ENCODE results near the gene MARCHF2.

GRCh38 chr19:8397746-8398310 lies 15.3 kb upstream of the MARCHF2 start:
- TF ChIP-seq TAF1 (IDR thresholded peaks at IDR 0.05; ENCODE audit: low read depth) (no peak), CTCF (IDR thresholded peaks at IDR 0.05; ENCODE audit: poor library complexity, severe bottlenecking) (no peak), EZH2 (IDR thresholded peaks at IDR 0.05; ENCODE audit: borderline replicate concordance, insufficient read depth, low read length, poor library complexity, severe bottlenecking) (no peak), RAD21 (conservative IDR thresholded peaks at IDR 0.05) (no peak)
- TF ChIP-seq, protein P1, sequence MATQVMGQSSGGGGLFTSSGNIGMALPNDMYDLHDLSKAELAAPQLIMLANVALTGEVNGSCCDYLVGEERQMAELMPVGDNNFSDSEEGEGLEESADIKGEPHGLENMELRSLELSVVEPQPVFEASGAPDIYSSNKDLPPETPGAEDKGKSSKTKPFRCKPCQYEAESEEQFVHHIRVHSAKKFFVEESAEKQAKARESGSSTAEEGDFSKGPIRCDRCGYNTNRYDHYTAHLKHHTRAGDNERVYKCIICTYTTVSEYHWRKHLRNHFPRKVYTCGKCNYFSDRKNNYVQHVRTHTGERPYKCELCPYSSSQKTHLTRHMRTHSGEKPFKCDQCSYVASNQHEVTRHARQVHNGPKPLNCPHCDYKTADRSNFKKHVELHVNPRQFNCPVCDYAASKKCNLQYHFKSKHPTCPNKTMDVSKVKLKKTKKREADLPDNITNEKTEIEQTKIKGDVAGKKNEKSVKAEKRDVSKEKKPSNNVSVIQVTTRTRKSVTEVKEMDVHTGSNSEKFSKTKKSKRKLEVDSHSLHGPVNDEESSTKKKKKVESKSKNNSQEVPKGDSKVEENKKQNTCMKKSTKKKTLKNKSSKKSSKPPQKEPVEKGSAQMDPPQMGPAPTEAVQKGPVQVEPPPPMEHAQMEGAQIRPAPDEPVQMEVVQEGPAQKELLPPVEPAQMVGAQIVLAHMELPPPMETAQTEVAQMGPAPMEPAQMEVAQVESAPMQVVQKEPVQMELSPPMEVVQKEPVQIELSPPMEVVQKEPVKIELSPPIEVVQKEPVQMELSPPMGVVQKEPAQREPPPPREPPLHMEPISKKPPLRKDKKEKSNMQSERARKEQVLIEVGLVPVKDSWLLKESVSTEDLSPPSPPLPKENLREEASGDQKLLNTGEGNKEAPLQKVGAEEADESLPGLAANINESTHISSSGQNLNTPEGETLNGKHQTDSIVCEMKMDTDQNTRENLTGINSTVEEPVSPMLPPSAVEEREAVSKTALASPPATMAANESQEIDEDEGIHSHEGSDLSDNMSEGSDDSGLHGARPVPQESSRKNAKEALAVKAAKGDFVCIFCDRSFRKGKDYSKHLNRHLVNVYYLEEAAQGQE (IDR thresholded peaks at IDR 0.05; ENCODE audit: borderline replicate concordance) = no peak

Measured in neural cell (in vitro differentiated cells).